CD14-positive monocyte (primary cell): ENCODE measurements around the gene WASF1. TPM values are rescaled to one million over a fixed set of nuclear protein-coding genes. Genes with fewer than 3 reads are reported as not detected.

Experiments
- DNase-seq, 3 donors: peaks; one replicate each; pipeline ENCODE4 v3.0.0-alpha.2; 2011 to 2022
- H2AFZ ChIP-seq: 2 replicates; pipeline ENCODE4 v1.6.0; 2012; ENCODE audit warnings: mild to moderate bottlenecking, low read depth, low read length, inconsistent platforms; ENCODE audit not compliant: insufficient read depth, poor library complexity, severe bottlenecking
- H3K27ac ChIP-seq, 2 donors: 1 replicate in 1 of 2; 2 replicates in 1 of 2; pipeline ENCODE4 v1.5.1; 2012 to 2013; ENCODE audit warnings: low read length in 2 of 2, control low read depth in 1 of 2, inconsistent platforms in 1 of 2, low read depth in 1 of 2, mild to moderate bottlenecking in 1 of 2
- H3K27me3 ChIP-seq, 2 donors: one replicate each; pipeline versions ENCODE4 v1.6.0 to v1.6.1; 2011 to 2013; ENCODE audit warnings: low read length in 2 of 2; ENCODE audit not compliant: control insufficient read depth in 2 of 2, insufficient read depth in 2 of 2
- H3K36me3 ChIP-seq, 2 donors: replicated peaks in 1 of 2; 1 replicate in 1 of 2; 2 replicates in 1 of 2; pipeline versions ENCODE4 v1.5.1 to v1.6.1; 2012 to 2013; ENCODE audit warnings: low read length in 2 of 2, control low read depth in 1 of 2, inconsistent platforms in 1 of 2, mild to moderate bottlenecking in 1 of 2; ENCODE audit not compliant: insufficient read depth in 2 of 2, control insufficient read depth in 1 of 2
- H3K4me1 ChIP-seq, 2 donors: 1 replicate in 1 of 2; 2 replicates in 1 of 2; pipeline versions ENCODE4 v1.5.1 to v1.6.1; 2012 to 2013; ENCODE audit warnings: low read length in 2 of 2, control low read depth in 1 of 2, inconsistent platforms in 1 of 2, mild to moderate bottlenecking in 1 of 2, moderate library complexity in 1 of 2; ENCODE audit not compliant: insufficient read depth in 2 of 2, control insufficient read depth in 1 of 2
- H3K4me2 ChIP-seq: replicated peaks from 2 replicates; pipeline ENCODE3; 2012; ENCODE audit warnings: low read length, moderate library complexity, mild to moderate bottlenecking; ENCODE audit not compliant: poor library complexity, severe bottlenecking; ENCODE audit errors: extremely low read depth
- H3K4me3 ChIP-seq, 3 experiments: fragments of 200-600 bp in 1 of 3; sonication (generic) in 1 of 3; replicated peaks in 1 of 3; 1 replicate in 2 of 3; 2 replicates in 1 of 3; pipeline ENCODE4 v1.5.1; 2011 to 2013; ENCODE audit warnings: low read length in 3 of 3, mild to moderate bottlenecking in 3 of 3, control low read depth in 2 of 3, low read depth in 2 of 3, inconsistent platforms in 1 of 3, moderate library complexity in 1 of 3
- H3K79me2 ChIP-seq: 2 replicates; pipeline ENCODE4 v1.6.0; 2012; ENCODE audit warnings: mild to moderate bottlenecking, control low read depth, inconsistent platforms, low read length, moderate library complexity; ENCODE audit not compliant: insufficient read depth
- H3K9ac ChIP-seq: 2 replicates; pipeline ENCODE4 v1.6.0; 2017; ENCODE audit warnings: low read length, mild to moderate bottlenecking; ENCODE audit not compliant: insufficient read depth, poor library complexity, severe bottlenecking
- H3K9me3 ChIP-seq, 2 donors: replicated peaks in 1 of 2; 1 replicate in 1 of 2; 2 replicates in 1 of 2; pipeline versions ENCODE4 v1.5.1 to v1.6.1; 2012 to 2013; ENCODE audit warnings: low read length in 2 of 2, control low read depth in 1 of 2; ENCODE audit not compliant: control insufficient read depth in 1 of 2, insufficient read depth in 1 of 2
- H4K20me1 ChIP-seq: 2 replicates; pipeline ENCODE4 v1.6.0; 2012; ENCODE audit warnings: mild to moderate bottlenecking, low read length, control low read depth, moderate library complexity; ENCODE audit not compliant: insufficient read depth
- H3K27ac Mint-ChIP-seq, 7 donors: one replicate each; pipeline ENCODE4 v1.8.0; 2020; ENCODE audit warnings: mild to moderate bottlenecking in 7 of 7, mixed read lengths in 7 of 7, moderate library complexity in 6 of 7, inconsistent platforms in 2 of 7
- H3K27me3 Mint-ChIP-seq, 3 donors: one replicate each; pipeline ENCODE4 v1.8.0; 2021 to 2022; ENCODE audit warnings: low read depth in 3 of 3, mild to moderate bottlenecking in 3 of 3, mixed read lengths in 3 of 3, moderate library complexity in 3 of 3, inconsistent platforms in 1 of 3
- H3K36me3 Mint-ChIP-seq, 2 donors: one replicate each; pipeline ENCODE4 v1.8.0; 2020; ENCODE audit warnings: mixed read lengths in 2 of 2, inconsistent platforms in 1 of 2, mild to moderate bottlenecking in 1 of 2
- H3K4me1 Mint-ChIP-seq: one replicate; pipeline ENCODE4 v1.8.0; 2020; ENCODE audit warnings: mild to moderate bottlenecking, mixed read lengths
- H3K4me3 Mint-ChIP-seq, 2 donors: one replicate each; pipeline ENCODE4 v1.8.0; 2020; ENCODE audit warnings: mild to moderate bottlenecking in 2 of 2, mixed read lengths in 2 of 2, moderate library complexity in 1 of 2
- H3K9me3 Mint-ChIP-seq, 7 donors: one replicate each; pipeline ENCODE4 v1.8.0; 2020 to 2022; ENCODE audit warnings: mixed read lengths in 7 of 7, mild to moderate bottlenecking in 6 of 7, moderate library complexity in 6 of 7, inconsistent platforms in 2 of 7
- CTCF ChIP-seq: fragments of 200-600 bp; IDR thresholded peaks from one replicate; pipeline ENCODE4 v1.8.0; 2022; ENCODE audit warnings: antibody characterized with exemption, mild to moderate bottlenecking
- WGBS: methylation state at CpG from one replicate; pipeline ENCODE4 v1.1.5; 2013; ENCODE audit warnings: missing lambda C conversion rate; ENCODE audit not compliant: insufficient coverage; 5-methylcytosine and 5-hydroxymethylcytosine counted together
- intact Hi-C, 2 donors: fragments of 100-400 bp; cut with micrococcal nuclease; formaldehyde crosslinking; loops; one replicate each; pipeline versions ENCODE4 v1.15.0 to v1.15.1; 2023
- polyA plus RNA-seq, 3 donors: library from polyadenylated mRNA; depleted of rRNA in 1 of 3; unstranded in 2 of 3; stranded (reverse) in 1 of 3; fragments of 300-500 nt in 2 of 3; fragments of >200 nt in 1 of 3; fragmentation: Illumina TruSeq in 2 of 3; gene quantifications; 1 replicate in 2 of 3; 2 replicates in 1 of 3; pipeline ENCODE4 v1.2.3, GENCODE V29; 2012 to 2021

WASF1 gene
- polyA plus RNA-seq, 3 donors: 0.32 to 1.7 (median 1.4) TPM

- Histone ChIP-seq H3K9ac (no peak overlapping the region), H3K27ac (peak overlapping the region in 1 of 2 donors; percentile 8), H4K20me1 (no peaks in the 10 kb centered on the region), H3K4me2 (no peak overlapping the region), H3K36me3 (no peaks in the 10 kb centered on the region), H3K79me2 (no peaks in the 10 kb centered on the region), H3K4me3 (no peak overlapping the region), H3K9me3 (no peaks in the 10 kb centered on the region), H3K27me3 (no peaks in the 10 kb centered on the region), H3K4me1 (peaks cover 32 to 56% of the 10 kb centered on the region in 2 donors), H2AFZ (no peak overlapping the region)
- TF ChIP-seq CTCF: no peak
- peaks cover 0 to 2% (median 0%) of the 10 kb centered on the region in 3 donors for H3K27me3 Mint-ChIP-seq
- WGBS: no CpG with 5 or more reads among the region's 1 CpG
- peaks cover 45% of the 10 kb centered on the region for H3K4me1 Mint-ChIP-seq
- H3K4me3 Mint-ChIP-seq: no peak overlapping the region
- peak overlapping the region in 1 of 7 donors; percentile 15 for H3K27ac Mint-ChIP-seq
- intact Hi-C loops: no loop called here
- no peak for DNase-seq
- peaks cover 0 to 3% of the 10 kb centered on the region in 2 donors for H3K36me3 Mint-ChIP-seq
- peaks cover 0 to 6% (median 0%) of the 10 kb centered on the region in 7 donors for H3K9me3 Mint-ChIP-seq
These were observed 85.5 kb downstream of the WASF1 start for GRCh38 chr6:110093981-110094380.

- Mint-ChIP-seq H3K36me3 (peaks cover 0 to 3% of the 10 kb centered on the region in 2 donors), H3K4me3 (no peak overlapping the region), H3K27me3 (peaks cover 0 to 2% (median 1%) of the 10 kb centered on the region in 3 donors), H3K27ac (no peak overlapping the region), H3K9me3 (peaks cover 0 to 6% (median 0%) of the 10 kb centered on the region in 7 donors), H3K4me1 (peaks cover 18% of the 10 kb centered on the region)
- no peak overlapping the region for H3K27ac ChIP-seq
- H3K9me3 ChIP-seq: no peaks in the 10 kb centered on the region
- H3K79me2 ChIP-seq: no peaks in the 10 kb centered on the region
- H3K9ac ChIP-seq: no peak overlapping the region
- no peaks in the 10 kb centered on the region for H3K27me3 ChIP-seq
- no peak for DNase-seq
- no peak overlapping the region for H2AFZ ChIP-seq
- peaks cover 11 to 25% of the 10 kb centered on the region in 2 donors for H3K4me1 ChIP-seq
- TF ChIP-seq CTCF: no peak
- no peak overlapping the region for H3K4me2 ChIP-seq
- no peak overlapping the region for H3K4me3 ChIP-seq
- H4K20me1 ChIP-seq: no peaks in the 10 kb centered on the region
- intact Hi-C loops: no loop called here
- no peaks in the 10 kb centered on the region for H3K36me3 ChIP-seq
These were observed 88.6 kb downstream of the WASF1 start for GRCh38 chr6:110090876-110091275.
